ENCODE measurements around the gene ZFYVE28. TPM values are rescaled to one million over a fixed set of nuclear protein-coding genes. Genes with fewer than 3 reads are reported as not detected.

ZFYVE28 gene
- 3.3 and 4.9 TPM in 2 replicates for total RNA-seq

GRCh38 chr4:2417765-2418649, at the start of gene ZFYVE28:
ZFYVE28 (minus strand) TSS chr4:2418645; CDS start chr4:2418323, 322 bp downstream.

GRCh38 chr4:2418650-2419571, 466 bp upstream of the ZFYVE28 start, which contains the start of gene CFAP99:
CFAP99 (plus strand) TSS chr4:2418955.

GRCh38 chr4:2261853-2262144, 156.6 kb downstream of the ZFYVE28 start, which contains the start of gene MXD4:
MXD4 (minus strand) TSS chr4:2262109; CDS start chr4:2261980, 129 bp downstream.

GRCh38 chr4:2241410-2242353, 176.8 kb downstream of the ZFYVE28 start, which contains the start of the genes HAUS3 and POLN:
HAUS3 (minus strand) TSS chr4:2242121; CDS start chr4:2240946, 1,175 bp downstream.
POLN (minus strand) TSS chr4:2242121; CDS start chr4:2229231, 12,890 bp downstream.

Small RNA genes lying within 50 kb of the gene (small RNA-seq; reads per million reads assigned to genes)
- not detected for gene COX6B1P5

Other genes with a start within 250 kb of the ZFYVE28 start
- 7.0 and 11.3 TPM in 2 replicates for gene HAUS3, start 176.5 kb downstream of the ZFYVE28 start, total RNA-seq
- 2.2 and 3.5 TPM in 2 replicates for gene POLN, start 176.5 kb downstream of the ZFYVE28 start, total RNA-seq
- gene MXD4, start 156.5 kb downstream of the ZFYVE28 start, total RNA-seq = 35.0 and 45.2 TPM in 2 replicates
- gene CFAP99, start 310 bp upstream of the ZFYVE28 start, total RNA-seq = not detected in 2 replicates
- 55.9 and 57.3 TPM in 2 replicates for gene RNF4, start 50.5 kb upstream of the ZFYVE28 start, total RNA-seq
- 18.0 and 22.5 TPM in 2 replicates for gene FAM193A, start 118.0 kb upstream of the ZFYVE28 start, total RNA-seq